ENCODE measurements around the gene LIPC. TPM values are rescaled to one million over a fixed set of nuclear protein-coding genes. Genes with fewer than 3 reads are reported as not detected.

Gene LIPC
- total and polyA plus RNA-seq, 2 experiments from 2014 or later, result 0.43 to 0.63 TPM

DNA sequence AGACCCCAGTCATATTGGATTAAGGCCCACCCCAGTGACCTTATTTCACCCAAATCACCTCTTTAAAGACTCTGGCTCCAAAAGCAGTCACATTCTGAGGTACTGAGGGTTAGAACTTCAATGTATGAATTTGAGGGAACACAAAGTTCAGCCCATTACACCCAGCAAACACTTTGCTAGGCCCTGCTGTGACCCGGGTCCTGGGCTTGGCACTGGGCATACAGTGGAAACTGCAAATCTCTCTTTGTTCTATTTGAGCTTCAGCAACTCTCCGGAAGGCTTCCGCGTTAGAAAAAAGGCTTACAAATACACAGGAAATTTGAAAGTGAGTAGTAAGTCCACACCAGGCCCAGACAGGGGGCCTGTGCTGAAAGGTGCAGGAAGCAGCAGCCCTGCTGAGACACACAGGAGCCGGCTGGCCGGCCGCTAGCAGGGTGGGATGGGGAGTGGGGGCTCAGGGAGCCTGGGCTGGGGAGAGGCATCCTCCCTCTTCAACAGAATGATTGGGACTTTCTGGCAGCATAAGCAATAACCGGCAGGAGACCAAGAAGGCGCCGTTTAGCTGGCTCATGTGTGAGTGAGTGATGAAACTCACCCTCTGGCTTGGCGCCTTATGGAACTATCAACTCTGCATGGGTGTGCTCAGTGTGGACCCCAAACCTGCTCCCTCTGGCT, 13.0 kb downstream of the LIPC start:
- DNase-seq, result peak; percentile 79
- H3K79me2 ChIP-seq (ENCODE audit: insufficient read depth), result no peaks in the 10 kb centered on the region
- no peaks in the 10 kb centered on the region for H3K36me3 ChIP-seq (ENCODE audit: low read depth)
- H3K9me2 ChIP-seq (ENCODE audit: insufficient read depth), result no peaks in the 10 kb centered on the region
- in situ Hi-C loops (cut with MboI), result no loop called here
- no peaks in the 10 kb centered on the region for H3K27me3 ChIP-seq (replicated peaks; ENCODE audit: insufficient read depth)
- peaks cover 52% of the 10 kb centered on the region for H3F3A ChIP-seq (ENCODE audit: insufficient read depth)
- H3K9ac ChIP-seq, result peak overlapping the region; percentile 47
- H2AFZ ChIP-seq, result peak overlapping the region; percentile 88
- TF ChIP-seq EZH2phosphoT487 (IDR thresholded peaks at IDR 0.05; ENCODE audit: insufficient read depth, low read depth) (no peak), EZH2 (IDR thresholded peaks at IDR 0.05; ENCODE audit: insufficient read depth, poor library complexity, severe bottlenecking) (no peak)
- H4K20me1 ChIP-seq (ENCODE audit: insufficient read depth), result no peaks in the 10 kb centered on the region
- H3K9me3 ChIP-seq (ENCODE audit: low read depth), result no peaks in the 10 kb centered on the region
- H3K4me2 ChIP-seq (ENCODE audit: unreplicated experiment), result no peak overlapping the region
- 11 to 20% methylated on average over 9 to 11 of the region's 11 CpGs for WGBS, 2 experiments (ENCODE audit: low coverage in 1 of 2, low lambda C conversion rate in 2 of 2, missing lambda C conversion rate in 2 of 2)
- peak overlapping the region; percentile 52 for H3K27ac ChIP-seq
- no peak overlapping the region for H3K4me3 ChIP-seq
- H3K4me1 ChIP-seq (ENCODE audit: insufficient read depth), result peaks cover 62% of the 10 kb centered on the region

DNA sequence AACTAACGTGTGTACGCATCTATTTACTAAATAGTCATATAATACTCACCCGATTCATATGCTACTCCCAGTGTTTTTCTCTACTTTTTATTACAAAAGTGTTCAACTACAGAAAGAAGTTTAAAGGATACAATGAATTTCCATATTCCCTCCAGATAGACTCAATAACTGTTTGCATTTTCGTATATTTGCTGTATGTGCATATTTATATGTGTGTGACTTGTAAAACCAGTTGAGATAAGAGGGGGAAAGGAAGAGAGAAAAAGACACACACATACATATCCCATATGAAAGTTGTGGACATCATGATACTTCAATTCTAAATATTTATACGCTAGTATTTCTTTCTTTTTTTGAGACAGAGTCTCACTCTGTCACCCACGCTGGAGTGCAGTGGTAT, 14.1 kb downstream of the LIPC start:
- no peak for TF ChIP-seq EZH2 (IDR thresholded peaks at IDR 0.05; ENCODE audit: insufficient read depth, poor library complexity, severe bottlenecking)
- TF ChIP-seq EZH2phosphoT487 (IDR thresholded peaks at IDR 0.05; ENCODE audit: insufficient read depth, low read depth), result no peak

DNA sequence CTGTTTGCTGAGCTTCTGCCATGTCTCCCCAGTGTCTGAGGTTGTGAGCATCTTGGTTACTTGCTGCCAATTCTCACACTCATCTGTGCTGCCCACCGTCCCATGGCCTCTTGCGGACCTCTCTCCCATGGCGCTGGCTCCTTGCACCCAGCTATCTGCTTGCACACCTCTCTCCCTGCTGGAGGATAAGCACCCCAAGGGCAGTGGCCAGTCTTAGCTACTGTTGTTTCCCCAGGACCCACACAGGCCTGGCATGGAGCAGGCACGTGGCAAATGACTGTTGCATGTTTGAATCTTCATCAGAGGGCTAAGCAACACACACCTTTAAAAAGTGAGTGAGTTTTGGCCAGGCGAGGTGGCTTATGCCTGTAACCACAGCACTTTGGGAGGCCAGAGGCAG, 14.7 kb downstream of the LIPC start:
- H3K27ac ChIP-seq, result no peak overlapping the region
- DNase-seq, result no peak
- H3K36me3 ChIP-seq (ENCODE audit: low read depth), result no peaks in the 10 kb centered on the region
- in situ Hi-C loops (cut with MboI), result no loop called here
- no peak overlapping the region for H3K9ac ChIP-seq
- TF ChIP-seq EZH2phosphoT487 (IDR thresholded peaks at IDR 0.05; ENCODE audit: insufficient read depth, low read depth) (no peak), EZH2 (IDR thresholded peaks at IDR 0.05; ENCODE audit: insufficient read depth, poor library complexity, severe bottlenecking) (no peak)
- no peaks in the 10 kb centered on the region for H3K27me3 ChIP-seq (replicated peaks; ENCODE audit: insufficient read depth)
- H4K20me1 ChIP-seq (ENCODE audit: insufficient read depth), result no peaks in the 10 kb centered on the region
- 99 to 100% methylated on average over 5 of the region's 5 CpGs for WGBS, 2 experiments (ENCODE audit: low coverage in 1 of 2, low lambda C conversion rate in 2 of 2, missing lambda C conversion rate in 2 of 2)
- H3F3A ChIP-seq (ENCODE audit: insufficient read depth), result peaks cover 35% of the 10 kb centered on the region
- H3K4me1 ChIP-seq (ENCODE audit: insufficient read depth), result peaks cover 45% of the 10 kb centered on the region
- H3K4me3 ChIP-seq, result no peak overlapping the region
- no peak overlapping the region for H2AFZ ChIP-seq
- H3K9me2 ChIP-seq (ENCODE audit: insufficient read depth), result no peaks in the 10 kb centered on the region
- H3K9me3 ChIP-seq (ENCODE audit: low read depth), result no peaks in the 10 kb centered on the region
- no peaks in the 10 kb centered on the region for H3K79me2 ChIP-seq (ENCODE audit: insufficient read depth)
- no peak overlapping the region for H3K4me2 ChIP-seq (ENCODE audit: unreplicated experiment)

More for the DNA sequence above, 14.1 kb downstream of the LIPC start:
- no peaks in the 10 kb centered on the region for H3K9me2 ChIP-seq (ENCODE audit: insufficient read depth)
- H3K4me2 ChIP-seq (ENCODE audit: unreplicated experiment), result no peak overlapping the region
- H3F3A ChIP-seq (ENCODE audit: insufficient read depth), result peaks cover 41% of the 10 kb centered on the region
- no peak for DNase-seq
- H3K36me3 ChIP-seq (ENCODE audit: low read depth), result no peaks in the 10 kb centered on the region
- H2AFZ ChIP-seq, result no peak overlapping the region
- H3K4me1 ChIP-seq (ENCODE audit: insufficient read depth), result peaks cover 51% of the 10 kb centered on the region
- H3K79me2 ChIP-seq (ENCODE audit: insufficient read depth), result no peaks in the 10 kb centered on the region
- in situ Hi-C loops (cut with MboI), result no loop called here
- no peaks in the 10 kb centered on the region for H3K27me3 ChIP-seq (replicated peaks; ENCODE audit: insufficient read depth)
- no peak overlapping the region for H3K9ac ChIP-seq
- 94% methylated on average over 6 of the region's 6 CpGs for WGBS, 2 experiments (ENCODE audit: low coverage in 1 of 2, low lambda C conversion rate in 2 of 2, missing lambda C conversion rate in 2 of 2)
- no peak overlapping the region for H3K4me3 ChIP-seq
- no peaks in the 10 kb centered on the region for H3K9me3 ChIP-seq (ENCODE audit: low read depth)
- H4K20me1 ChIP-seq (ENCODE audit: insufficient read depth), result no peaks in the 10 kb centered on the region
- no peak overlapping the region for H3K27ac ChIP-seq

DNA sequence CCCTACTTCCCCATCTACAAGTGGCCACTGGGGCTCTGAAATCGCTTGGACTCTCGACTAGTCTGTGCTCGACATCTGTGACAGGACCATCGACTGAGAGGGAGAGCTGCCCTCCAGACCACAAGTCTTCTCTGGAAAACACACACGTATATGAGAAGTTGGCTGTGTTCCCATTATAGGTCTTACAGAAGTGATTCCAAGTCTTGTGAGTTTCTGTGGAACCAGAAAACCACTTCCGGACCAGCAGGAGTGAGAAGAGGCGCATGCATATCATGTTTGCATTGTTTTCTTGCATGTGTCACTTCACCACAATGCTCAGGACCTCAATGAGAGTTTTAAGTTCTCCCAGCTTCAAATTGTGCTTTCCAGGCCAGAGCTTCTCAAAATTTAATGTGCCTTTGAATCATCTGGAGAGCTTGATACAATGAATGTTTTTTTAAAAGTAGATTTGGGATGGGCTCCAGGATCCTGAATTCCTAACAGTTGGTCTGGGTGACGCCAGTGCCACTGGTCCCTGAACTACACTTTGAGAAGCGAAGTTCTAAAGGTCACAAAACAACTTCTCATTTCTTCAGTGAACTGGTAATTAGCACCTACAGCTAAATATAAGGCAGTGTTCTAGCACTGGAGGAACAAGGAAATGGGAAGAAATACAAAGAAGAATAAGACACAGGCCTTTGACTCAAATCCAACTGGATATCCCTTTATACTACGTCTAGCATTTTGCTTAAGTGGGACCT, 15.7 kb downstream of the LIPC start:
- no peaks in the 10 kb centered on the region for H3K79me2 ChIP-seq (ENCODE audit: insufficient read depth)
- peak; percentile 75 for DNase-seq
- H3K9ac ChIP-seq, result no peak overlapping the region
- TF ChIP-seq EZH2 (IDR thresholded peaks at IDR 0.05; ENCODE audit: insufficient read depth, poor library complexity, severe bottlenecking) (no peak), EZH2phosphoT487 (IDR thresholded peaks at IDR 0.05; ENCODE audit: insufficient read depth, low read depth) (no peak)
- in situ Hi-C loops (cut with MboI), result no loop called here
- H3K4me1 ChIP-seq (ENCODE audit: insufficient read depth), result peaks cover 37% of the 10 kb centered on the region
- H3K27ac ChIP-seq, result peak overlapping the region; percentile 37
- no peaks in the 10 kb centered on the region for H3K9me3 ChIP-seq (ENCODE audit: low read depth)
- 55% methylated on average over 10 of the region's 10 CpGs for WGBS, 2 experiments (ENCODE audit: low coverage in 1 of 2, low lambda C conversion rate in 2 of 2, missing lambda C conversion rate in 2 of 2)
- peak overlapping the region; percentile 19 for H3K4me2 ChIP-seq (ENCODE audit: unreplicated experiment)
- H3K4me3 ChIP-seq, result no peak overlapping the region
- H3F3A ChIP-seq (ENCODE audit: insufficient read depth), result peaks cover 28% of the 10 kb centered on the region
- H3K27me3 ChIP-seq (replicated peaks; ENCODE audit: insufficient read depth), result no peaks in the 10 kb centered on the region
- H3K9me2 ChIP-seq (ENCODE audit: insufficient read depth), result no peaks in the 10 kb centered on the region
- H4K20me1 ChIP-seq (ENCODE audit: insufficient read depth), result no peaks in the 10 kb centered on the region
- peak overlapping the region; percentile 2; the same call in 1 of the 2 replicates for H2AFZ ChIP-seq
- H3K36me3 ChIP-seq (ENCODE audit: low read depth), result no peaks in the 10 kb centered on the region

All from GM23248 (cell line).